Liver (tissue), 9 donors: ENCODE data around the gene PAFAH1B2. TPM values are rescaled to one million over a fixed set of nuclear protein-coding genes. Genes with fewer than 3 reads are reported as not detected.

Source experiments
- DNase-seq: peaks from one replicate; pipeline ENCODE4 v3.0.0-alpha.2; 2017; ENCODE audit warnings: low spot score
- H3K27ac ChIP-seq, 2 donors: one replicate each; pipeline ENCODE4 v1.7.0; 2013; ENCODE audit warnings: inconsistent platforms in 2 of 2, low read length in 2 of 2, control low read depth in 1 of 2, low read depth in 1 of 2, mild to moderate bottlenecking in 1 of 2
- H3K27me3 ChIP-seq, 4 donors: one replicate each; pipeline versions ENCODE4 v1.6.1 to v1.7.0; 2013; ENCODE audit warnings: low read length in 3 of 4, inconsistent platforms in 1 of 4, mild to moderate bottlenecking in 1 of 4, moderate library complexity in 1 of 4; ENCODE audit not compliant: control insufficient read depth in 4 of 4, insufficient read depth in 4 of 4
- H3K36me3 ChIP-seq, 4 donors: one replicate each; pipeline versions ENCODE4 v1.6.1 to v1.7.0; 2013; ENCODE audit warnings: low read length in 3 of 4, mild to moderate bottlenecking in 3 of 4, low read depth in 1 of 4, moderate library complexity in 1 of 4; ENCODE audit not compliant: control insufficient read depth in 4 of 4, insufficient read depth in 3 of 4
- H3K4me1 ChIP-seq, 4 donors: one replicate each; pipeline versions ENCODE4 v1.6.1 to v1.7.0; 2013; ENCODE audit warnings: low read length in 3 of 4, mild to moderate bottlenecking in 3 of 4, moderate library complexity in 1 of 4; ENCODE audit not compliant: control insufficient read depth in 4 of 4, insufficient read depth in 4 of 4
- H3K4me3 ChIP-seq, 3 donors: one replicate each; pipeline versions ENCODE4 v1.6.1 to v1.7.0; 2013; ENCODE audit warnings: low read length in 3 of 3, control low read depth in 1 of 3, low read depth in 1 of 3, mild to moderate bottlenecking in 1 of 3
- H3K9ac ChIP-seq, 2 donors: one replicate each; pipeline ENCODE4 v1.7.0; 2013; ENCODE audit warnings: low read length in 2 of 2, mild to moderate bottlenecking in 2 of 2, moderate library complexity in 2 of 2, control low read depth in 1 of 2, low read depth in 1 of 2
- H3K9me3 ChIP-seq, 4 donors: one replicate each; pipeline versions ENCODE4 v1.6.1 to v1.7.0; 2013; ENCODE audit warnings: low read length in 3 of 4; ENCODE audit not compliant: control insufficient read depth in 4 of 4
- ATF3 ChIP-seq: IDR thresholded peaks from 2 replicates; pipeline ENCODE4 v1.6.1; 2016; ENCODE audit warnings: antibody characterized with exemption
- EGR1 ChIP-seq, 2 donors: IDR thresholded peaks; 2 replicates each; pipeline ENCODE4 v1.6.1; 2016 to 2018; ENCODE audit warnings: antibody characterized with exemption in 2 of 2, low read depth in 2 of 2
- FOXA1 ChIP-seq: IDR thresholded peaks from 2 replicates; pipeline ENCODE4 v1.6.1; 2016; ENCODE audit warnings: antibody characterized with exemption
- FOXA2 ChIP-seq: IDR thresholded peaks from 2 replicates; pipeline ENCODE4 v1.6.1; 2016; ENCODE audit warnings: antibody characterized with exemption
- GABPA ChIP-seq, 2 donors: IDR thresholded peaks in 1 of 2; conservative IDR thresholded peaks in 1 of 2; 2 replicates each; pipeline ENCODE4 v1.6.1; 2016; ENCODE audit warnings: antibody characterized with exemption in 2 of 2, mild to moderate bottlenecking in 1 of 2, moderate library complexity in 1 of 2
- HNF4A ChIP-seq, 2 donors: conservative IDR thresholded peaks; 2 replicates each; pipeline ENCODE4 v1.6.1; 2016; ENCODE audit warnings: antibody characterized with exemption in 2 of 2, mild to moderate bottlenecking in 2 of 2
- HNF4G ChIP-seq: IDR thresholded peaks from 2 replicates; pipeline ENCODE4 v1.6.1; 2016; ENCODE audit warnings: antibody characterized with exemption
- JUND ChIP-seq, 2 donors: IDR thresholded peaks; 2 replicates each; pipeline ENCODE4 v1.6.1; 2016; ENCODE audit warnings: antibody characterized with exemption in 2 of 2
- NR2F2 ChIP-seq: IDR thresholded peaks from 2 replicates; pipeline ENCODE4 v1.6.1; 2016; ENCODE audit warnings: antibody characterized with exemption
- RAD21 ChIP-seq, 2 donors: IDR thresholded peaks; 2 replicates each; pipeline ENCODE4 v1.6.1; 2016; ENCODE audit warnings: antibody characterized with exemption in 2 of 2, mild to moderate bottlenecking in 2 of 2
- RXRA ChIP-seq, 2 donors: IDR thresholded peaks; 2 replicates each; pipeline ENCODE4 v1.6.1; 2017 to 2018; ENCODE audit warnings: antibody characterized with exemption in 2 of 2, mild to moderate bottlenecking in 1 of 2
- SP1 ChIP-seq: IDR thresholded peaks from 2 replicates; pipeline ENCODE4 v1.6.1; 2018; ENCODE audit warnings: antibody characterized with exemption, mild to moderate bottlenecking
- TAF1 ChIP-seq: conservative IDR thresholded peaks from 2 replicates; pipeline ENCODE4 v1.6.1; 2016; ENCODE audit warnings: antibody characterized with exemption, mild to moderate bottlenecking
- YY1 ChIP-seq: IDR thresholded peaks from 2 replicates; pipeline ENCODE4 v1.6.1; 2016; ENCODE audit warnings: antibody characterized with exemption, mild to moderate bottlenecking
- ZBTB33 ChIP-seq: IDR thresholded peaks from 2 replicates; pipeline ENCODE4 v1.6.1; 2016; ENCODE audit warnings: antibody characterized with exemption
- WGBS: extraction: QIAGEN DNeasy Blood & Tissue Kit; methylation state at CpG from one replicate; pipeline ENCODE4 v1.1.7; 2013; 5-methylcytosine and 5-hydroxymethylcytosine counted together
- polyA plus RNA-seq, 2 donors: library from polyadenylated mRNA; stranded (reverse) in 1 of 2; unstranded in 1 of 2; fragments of 200-250 nt in 1 of 2; fragments of >200 nt in 1 of 2; fragmentation: Nextera tagmentation in 1 of 2; extraction: Ambion mirVana in 1 of 2; gene quantifications; one replicate each; pipeline versions ENCODE4 v1.2.1 to v1.2.3, GENCODE V29; 2013 to 2015
- total RNA-seq, 2 donors: library from RNA; depleted of rRNA; stranded (reverse); fragments of >200 nt; gene quantifications; one replicate each; pipeline ENCODE4 v1.2.3, GENCODE V29; 2014
- TF ChIP-seq, protein P1 (sequence below): IDR thresholded peaks from 2 replicates; pipeline ENCODE4 v1.6.1; 2016; ENCODE audit warnings: antibody characterized with exemption
- TF ChIP-seq, protein P2 (sequence below): IDR thresholded peaks from 2 replicates; pipeline ENCODE4 v1.6.1; 2016; ENCODE audit warnings: antibody characterized with exemption, mild to moderate bottlenecking
- TF ChIP-seq, protein P3 (sequence below): fragments of 150-350 bp; IDR thresholded peaks from 2 replicates; pipeline ENCODE4 v1.5.1; 2017; ENCODE audit warnings: improper control_type of control experiment, low read depth, low read length; ENCODE audit not compliant: missing input control
- donor health status: healthy.
- donor health status: healthy.
- donor health status: healthy.
- donor health status: healthy.
- donor health status: healthy.

The PAFAH1B2 gene
- total and polyA plus RNA-seq, 4 donors, result 12.7 to 39.8 (median 24.9) TPM

GRCh38 chr11:117221775-117222517, 77.9 kb downstream of the PAFAH1B2 start:
- no peak for DNase-seq
- no peaks in the 10 kb centered on the region for H3K27me3 ChIP-seq
- H3K9ac ChIP-seq, result no peak overlapping the region
- TF ChIP-seq YY1 (no peak), ZBTB33 (no peak), FOXA1 (no peak), JUND (IDR thresholded peaks at IDR 0.05) (no peak), GABPA (IDR thresholded peaks at IDR 0.05 in 1 of 2, conservative IDR thresholded peaks at IDR 0.05 in 1 of 2) (no peak), TAF1 (no peak), HNF4A (conservative IDR thresholded peaks at IDR 0.05) (no peak), RAD21 (IDR thresholded peaks at IDR 0.05) (no peak), HNF4G (no peak), SP1 (peak; percentile 56), ATF3 (no peak), EGR1 (IDR thresholded peaks at IDR 0.05; ENCODE audit: low read depth in 2 of 2) (no peak), RXRA (IDR thresholded peaks at IDR 0.05) (peak; percentile 7 to 36), FOXA2 (no peak), NR2F2 (peak; percentile 79)
- TF ChIP-seq, protein P1, sequence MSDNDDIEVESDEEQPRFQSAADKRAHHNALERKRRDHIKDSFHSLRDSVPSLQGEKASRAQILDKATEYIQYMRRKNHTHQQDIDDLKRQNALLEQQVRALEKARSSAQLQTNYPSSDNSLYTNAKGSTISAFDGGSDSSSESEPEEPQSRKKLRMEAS, result no peak
- TF ChIP-seq, protein P2, sequence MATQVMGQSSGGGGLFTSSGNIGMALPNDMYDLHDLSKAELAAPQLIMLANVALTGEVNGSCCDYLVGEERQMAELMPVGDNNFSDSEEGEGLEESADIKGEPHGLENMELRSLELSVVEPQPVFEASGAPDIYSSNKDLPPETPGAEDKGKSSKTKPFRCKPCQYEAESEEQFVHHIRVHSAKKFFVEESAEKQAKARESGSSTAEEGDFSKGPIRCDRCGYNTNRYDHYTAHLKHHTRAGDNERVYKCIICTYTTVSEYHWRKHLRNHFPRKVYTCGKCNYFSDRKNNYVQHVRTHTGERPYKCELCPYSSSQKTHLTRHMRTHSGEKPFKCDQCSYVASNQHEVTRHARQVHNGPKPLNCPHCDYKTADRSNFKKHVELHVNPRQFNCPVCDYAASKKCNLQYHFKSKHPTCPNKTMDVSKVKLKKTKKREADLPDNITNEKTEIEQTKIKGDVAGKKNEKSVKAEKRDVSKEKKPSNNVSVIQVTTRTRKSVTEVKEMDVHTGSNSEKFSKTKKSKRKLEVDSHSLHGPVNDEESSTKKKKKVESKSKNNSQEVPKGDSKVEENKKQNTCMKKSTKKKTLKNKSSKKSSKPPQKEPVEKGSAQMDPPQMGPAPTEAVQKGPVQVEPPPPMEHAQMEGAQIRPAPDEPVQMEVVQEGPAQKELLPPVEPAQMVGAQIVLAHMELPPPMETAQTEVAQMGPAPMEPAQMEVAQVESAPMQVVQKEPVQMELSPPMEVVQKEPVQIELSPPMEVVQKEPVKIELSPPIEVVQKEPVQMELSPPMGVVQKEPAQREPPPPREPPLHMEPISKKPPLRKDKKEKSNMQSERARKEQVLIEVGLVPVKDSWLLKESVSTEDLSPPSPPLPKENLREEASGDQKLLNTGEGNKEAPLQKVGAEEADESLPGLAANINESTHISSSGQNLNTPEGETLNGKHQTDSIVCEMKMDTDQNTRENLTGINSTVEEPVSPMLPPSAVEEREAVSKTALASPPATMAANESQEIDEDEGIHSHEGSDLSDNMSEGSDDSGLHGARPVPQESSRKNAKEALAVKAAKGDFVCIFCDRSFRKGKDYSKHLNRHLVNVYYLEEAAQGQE, result no peak
- TF ChIP-seq, protein P3, sequence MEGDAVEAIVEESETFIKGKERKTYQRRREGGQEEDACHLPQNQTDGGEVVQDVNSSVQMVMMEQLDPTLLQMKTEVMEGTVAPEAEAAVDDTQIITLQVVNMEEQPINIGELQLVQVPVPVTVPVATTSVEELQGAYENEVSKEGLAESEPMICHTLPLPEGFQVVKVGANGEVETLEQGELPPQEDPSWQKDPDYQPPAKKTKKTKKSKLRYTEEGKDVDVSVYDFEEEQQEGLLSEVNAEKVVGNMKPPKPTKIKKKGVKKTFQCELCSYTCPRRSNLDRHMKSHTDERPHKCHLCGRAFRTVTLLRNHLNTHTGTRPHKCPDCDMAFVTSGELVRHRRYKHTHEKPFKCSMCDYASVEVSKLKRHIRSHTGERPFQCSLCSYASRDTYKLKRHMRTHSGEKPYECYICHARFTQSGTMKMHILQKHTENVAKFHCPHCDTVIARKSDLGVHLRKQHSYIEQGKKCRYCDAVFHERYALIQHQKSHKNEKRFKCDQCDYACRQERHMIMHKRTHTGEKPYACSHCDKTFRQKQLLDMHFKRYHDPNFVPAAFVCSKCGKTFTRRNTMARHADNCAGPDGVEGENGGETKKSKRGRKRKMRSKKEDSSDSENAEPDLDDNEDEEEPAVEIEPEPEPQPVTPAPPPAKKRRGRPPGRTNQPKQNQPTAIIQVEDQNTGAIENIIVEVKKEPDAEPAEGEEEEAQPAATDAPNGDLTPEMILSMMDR, result no peak
- no peaks in the 10 kb centered on the region for H3K9me3 ChIP-seq
- peaks cover 5 to 67% (median 48%) of the 10 kb centered on the region in 4 donors for H3K36me3 ChIP-seq
- 84% methylated on average over 7 of the region's 7 CpGs for WGBS
- peaks cover 0 to 9% (median 0%) of the 10 kb centered on the region in 4 donors for H3K4me1 ChIP-seq
- H3K4me3 ChIP-seq, result no peak overlapping the region
- peak overlapping the region in 1 of 2 donors; percentile 28 for H3K27ac ChIP-seq
